PC-9 (cell line): ENCODE measurements around the gene TEX10.

Experiments used
- EZH2 ChIP-seq: fragments of 200-600 bp; sonication (generic); IDR thresholded peaks from 2 replicates; pipeline ENCODE4 v1.8.0; 2017; ENCODE audit warnings: antibody characterized with exemption, low read depth
- TF ChIP-seq, protein P1 (sequence below): fragments of 200-600 bp; sonication (generic); conservative IDR thresholded peaks from 2 replicates; pipeline ENCODE4 v1.6.1; 2017; ENCODE audit warnings: mixed run types, antibody characterized with exemption, mild to moderate bottlenecking, moderate library complexity

GRCh38 chr9:100359057-100359456, 6.3 kb upstream of the TEX10 start:
- TF ChIP-seq, protein P1, sequence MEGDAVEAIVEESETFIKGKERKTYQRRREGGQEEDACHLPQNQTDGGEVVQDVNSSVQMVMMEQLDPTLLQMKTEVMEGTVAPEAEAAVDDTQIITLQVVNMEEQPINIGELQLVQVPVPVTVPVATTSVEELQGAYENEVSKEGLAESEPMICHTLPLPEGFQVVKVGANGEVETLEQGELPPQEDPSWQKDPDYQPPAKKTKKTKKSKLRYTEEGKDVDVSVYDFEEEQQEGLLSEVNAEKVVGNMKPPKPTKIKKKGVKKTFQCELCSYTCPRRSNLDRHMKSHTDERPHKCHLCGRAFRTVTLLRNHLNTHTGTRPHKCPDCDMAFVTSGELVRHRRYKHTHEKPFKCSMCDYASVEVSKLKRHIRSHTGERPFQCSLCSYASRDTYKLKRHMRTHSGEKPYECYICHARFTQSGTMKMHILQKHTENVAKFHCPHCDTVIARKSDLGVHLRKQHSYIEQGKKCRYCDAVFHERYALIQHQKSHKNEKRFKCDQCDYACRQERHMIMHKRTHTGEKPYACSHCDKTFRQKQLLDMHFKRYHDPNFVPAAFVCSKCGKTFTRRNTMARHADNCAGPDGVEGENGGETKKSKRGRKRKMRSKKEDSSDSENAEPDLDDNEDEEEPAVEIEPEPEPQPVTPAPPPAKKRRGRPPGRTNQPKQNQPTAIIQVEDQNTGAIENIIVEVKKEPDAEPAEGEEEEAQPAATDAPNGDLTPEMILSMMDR, result no peak
- TF ChIP-seq EZH2, result no peak
